B cell (primary cell): ENCODE data around the gene ANKRD13D. TPM values are rescaled to one million over a fixed set of nuclear protein-coding genes. Genes with fewer than 3 reads are reported as not detected.
A peak's percentile ranks its signal among the peaks of the same experiment; 100 is the strongest.

Experiments used
- ATAC-seq: fragments of 200-7000 bp; cut with Tn5 transposase; one replicate; pipeline ENCODE4 v1.10.0; 2021; ENCODE audit warnings: low read depth, mild to moderate bottlenecking, moderate number of reproducible peaks, moderate library complexity
- CTCF ChIA-PET: fragments of 350-600 bp; sonication (Branson Sonifier 250); formaldehyde crosslinking; loops from one replicate; lab custom pipeline; 2021; ENCODE audit warnings: antibody characterized with exemption, inconsistent platforms; lab: Charles Lee
- POLR2A ChIA-PET: fragments of 350-600 bp; sonication (Branson Sonifier 250); formaldehyde crosslinking; loops from one replicate; lab custom pipeline; 2021; ENCODE audit warnings: antibody characterized with exemption; lab: Charles Lee
- DNase-seq: peaks from one replicate; pipeline ENCODE4 v3.0.0; 2013
- H2AFZ ChIP-seq: 2 replicates; pipeline ENCODE4 v1.6.1; 2012; ENCODE audit warnings: mild to moderate bottlenecking, low read depth, low read length; ENCODE audit not compliant: insufficient read depth, poor library complexity, severe bottlenecking
- H3K27ac ChIP-seq, 2 donors: 1 replicate in 1 of 2; 2 replicates in 1 of 2; pipeline ENCODE4 v1.5.1; 2012 to 2013; ENCODE audit warnings: low read length in 2 of 2, mild to moderate bottlenecking in 2 of 2, moderate library complexity in 1 of 2
- H3K27me3 ChIP-seq, 4 experiments: fragments of 200-600 bp in 1 of 4; sonication (generic) in 1 of 4; replicated peaks in 1 of 4; 1 replicate in 2 of 4; 2 replicates in 2 of 4; pipeline versions ENCODE4 v1.6.1 to v1.7.0; 2013 to 2016; ENCODE audit warnings: low read length in 3 of 4, mild to moderate bottlenecking in 2 of 4, mixed read lengths in 1 of 4, moderate library complexity in 1 of 4; ENCODE audit not compliant: insufficient read depth in 4 of 4, control insufficient read depth in 3 of 4; ENCODE audit errors: control extremely low read depth in 1 of 4
- H3K36me3 ChIP-seq, 2 experiments: replicated peaks in 1 of 2; 1 replicate in 1 of 2; 2 replicates in 1 of 2; pipeline versions ENCODE4 v1.6.1 to v1.7.1; 2013; ENCODE audit warnings: low read length in 1 of 2; ENCODE audit not compliant: insufficient read depth in 2 of 2, control insufficient read depth in 1 of 2; ENCODE audit errors: control extremely low read depth in 1 of 2, extremely low read depth in 1 of 2
- H3K4me1 ChIP-seq, 2 donors: fragments of 200-600 bp in 1 of 2; sonication (generic) in 1 of 2; 1 replicate in 1 of 2; 2 replicates in 1 of 2; pipeline versions ENCODE4 v1.5.1 to v1.6.1; 2013 to 2017; ENCODE audit warnings: low read length in 2 of 2; ENCODE audit not compliant: control insufficient read depth in 2 of 2, insufficient read depth in 2 of 2
- H3K4me2 ChIP-seq: replicated peaks from 2 replicates; pipeline ENCODE3; 2012; ENCODE audit warnings: mild to moderate bottlenecking, low read depth, low read length; ENCODE audit not compliant: poor library complexity, severe bottlenecking
- H3K4me3 ChIP-seq, 5 experiments: fragments of 200-600 bp in 1 of 5; sonication (generic) in 1 of 5; 1 replicate in 3 of 5; 2 replicates in 2 of 5; pipeline versions ENCODE4 v1.5.1 to v1.7.0; 2011 to 2016; ENCODE audit warnings: low read length in 4 of 5, mild to moderate bottlenecking in 4 of 5, low read depth in 2 of 5, control low read depth in 1 of 5, moderate library complexity in 1 of 5; ENCODE audit not compliant: insufficient read depth in 1 of 5; ENCODE audit errors: control extremely low read depth in 1 of 5, extremely low read depth in 1 of 5
- H3K79me2 ChIP-seq: fragments of 200-600 bp; sonication (generic); one replicate; pipeline ENCODE4 v1.6.0; 2016; ENCODE audit warnings: low read length; ENCODE audit not compliant: control insufficient read depth, insufficient read depth
- H3K9ac ChIP-seq: fragments of 200-600 bp; sonication (generic); 2 replicates; pipeline ENCODE4 v1.6.1; 2017; ENCODE audit warnings: mild to moderate bottlenecking, low read length, moderate library complexity
- H3K9me3 ChIP-seq, 3 donors: one replicate each; pipeline versions ENCODE4 v1.6.1 to v1.7.1; 2013; ENCODE audit warnings: low read length in 2 of 3; ENCODE audit not compliant: control insufficient read depth in 2 of 3, insufficient read depth in 1 of 3; ENCODE audit errors: control extremely low read depth in 1 of 3
- H4K20me1 ChIP-seq: 2 replicates; pipeline ENCODE4 v1.6.0; 2012; ENCODE audit warnings: mild to moderate bottlenecking, low read length; ENCODE audit not compliant: insufficient read depth, control insufficient read depth, poor library complexity, severe bottlenecking
- H3K27ac Mint-ChIP-seq: one replicate; pipeline ENCODE4 v1.8.0; 2021; ENCODE audit warnings: mixed read lengths
- H3K27me3 Mint-ChIP-seq: one replicate; pipeline ENCODE4 v1.8.0; 2021; ENCODE audit warnings: mixed read lengths
- H3K4me1 Mint-ChIP-seq: one replicate; pipeline ENCODE4 v1.8.0; 2021; ENCODE audit warnings: mixed read lengths
- H3K4me3 Mint-ChIP-seq: one replicate; pipeline ENCODE4 v1.8.0; 2021; ENCODE audit warnings: mixed read lengths
- H3K9me3 Mint-ChIP-seq: one replicate; pipeline ENCODE4 v1.8.0; 2022; ENCODE audit warnings: mixed read lengths; ENCODE audit not compliant: insufficient read depth
- EZH2 ChIP-seq: IDR thresholded peaks from 2 replicates; pipeline ENCODE4 v1.6.1; 2012; ENCODE audit warnings: borderline replicate concordance, low read depth, mild to moderate bottlenecking, moderate library complexity, low read length; ENCODE audit not compliant: insufficient read depth, poor library complexity, severe bottlenecking
- WGBS: methylation state at CpG from one replicate; pipeline ENCODE4 v1.1.5; 2013; ENCODE audit warnings: missing lambda C conversion rate; ENCODE audit not compliant: insufficient coverage; 5-methylcytosine and 5-hydroxymethylcytosine counted together
- intact Hi-C: fragments of 100-400 bp; cut with micrococcal nuclease; formaldehyde crosslinking; loops from one replicate; pipeline ENCODE4 v1.10.0; 2022
- polyA plus RNA-seq: library from polyadenylated mRNA; depleted of rRNA; stranded (reverse); fragments of >200 nt; gene quantifications from 2 replicates; pipeline ENCODE4 v1.2.3, GENCODE V29; 2012
- total RNA-seq, 2 donors: library from RNA; stranded (reverse); fragments of 120-200 nt in 1 of 2; gene quantifications; 1 replicate in 1 of 2; 2 replicates in 1 of 2; pipeline versions ENCODE4 v1.2.3 to v1.2.4, GENCODE V29; 2013 to 2022
- TF ChIP-seq, protein P1 (sequence below): fragments of 200-600 bp; IDR thresholded peaks from one replicate; pipeline ENCODE4 v1.8.0; 2022; ENCODE audit warnings: antibody characterized with exemption, mild to moderate bottlenecking

The ANKRD13D gene
- total and polyA plus RNA-seq, 2 donors (not counting 1 experiment from before 2014, with no cell fraction given) = 189 to 252 TPM

DNA sequence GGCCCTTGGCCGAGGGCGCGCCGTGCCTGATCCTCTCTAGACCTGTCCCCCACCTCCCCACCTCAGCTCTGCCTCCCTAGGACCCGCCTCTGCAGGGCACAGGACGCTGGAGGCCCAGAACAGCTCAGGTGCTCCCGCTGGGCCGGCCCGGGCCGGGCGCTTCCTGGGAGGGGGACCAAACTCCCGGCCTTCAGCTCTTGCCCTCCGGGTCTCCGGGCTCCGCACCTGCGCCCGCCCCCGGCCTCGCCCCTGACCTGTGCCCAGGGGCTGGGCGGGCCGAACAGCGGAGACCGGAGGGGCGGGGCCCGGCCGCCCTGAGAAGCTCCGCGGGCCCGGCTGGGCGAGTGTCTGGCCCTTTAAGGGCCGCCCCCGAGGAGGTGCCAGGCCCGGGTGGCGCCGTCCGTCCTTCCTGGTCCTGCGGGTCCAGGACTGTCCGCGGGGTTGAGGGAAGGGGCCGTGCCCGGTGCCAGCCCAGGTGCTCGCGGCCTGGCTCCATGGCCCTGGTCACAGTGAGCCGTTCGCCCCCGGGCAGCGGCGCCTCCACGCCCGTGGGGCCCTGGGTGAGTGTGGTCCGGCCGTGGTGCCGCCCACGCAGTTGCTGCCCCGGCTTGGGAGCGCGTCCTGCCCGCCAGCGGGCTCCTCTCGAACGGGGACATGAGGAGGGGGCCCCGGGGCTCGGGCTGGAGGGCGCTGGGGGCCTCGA is 14.2 kb downstream of the ANKRD13D start, which contains the start of gene SSH3:
Gene SSH3 (plus strand): TSS at position 399 of the 703 bp plus-strand sequence. CDS start 96 bp downstream, at position 495.
- no peaks in the 10 kb centered on the region for H3K9me3 Mint-ChIP-seq
- ATAC-seq (peak; percentile 88), DNase-seq (no peak)
- no peak within 1 kb of the TSS for H3K27ac Mint-ChIP-seq
- whole genome bisulfite sequencing = 44% methylated on average over 65 of the region's 65 CpGs
- TF ChIP-seq, protein P1, sequence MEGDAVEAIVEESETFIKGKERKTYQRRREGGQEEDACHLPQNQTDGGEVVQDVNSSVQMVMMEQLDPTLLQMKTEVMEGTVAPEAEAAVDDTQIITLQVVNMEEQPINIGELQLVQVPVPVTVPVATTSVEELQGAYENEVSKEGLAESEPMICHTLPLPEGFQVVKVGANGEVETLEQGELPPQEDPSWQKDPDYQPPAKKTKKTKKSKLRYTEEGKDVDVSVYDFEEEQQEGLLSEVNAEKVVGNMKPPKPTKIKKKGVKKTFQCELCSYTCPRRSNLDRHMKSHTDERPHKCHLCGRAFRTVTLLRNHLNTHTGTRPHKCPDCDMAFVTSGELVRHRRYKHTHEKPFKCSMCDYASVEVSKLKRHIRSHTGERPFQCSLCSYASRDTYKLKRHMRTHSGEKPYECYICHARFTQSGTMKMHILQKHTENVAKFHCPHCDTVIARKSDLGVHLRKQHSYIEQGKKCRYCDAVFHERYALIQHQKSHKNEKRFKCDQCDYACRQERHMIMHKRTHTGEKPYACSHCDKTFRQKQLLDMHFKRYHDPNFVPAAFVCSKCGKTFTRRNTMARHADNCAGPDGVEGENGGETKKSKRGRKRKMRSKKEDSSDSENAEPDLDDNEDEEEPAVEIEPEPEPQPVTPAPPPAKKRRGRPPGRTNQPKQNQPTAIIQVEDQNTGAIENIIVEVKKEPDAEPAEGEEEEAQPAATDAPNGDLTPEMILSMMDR = no peak
- Histone ChIP-seq H4K20me1 (peaks cover 43% of the 10 kb centered on the region), H3K27me3 (no peaks in the 10 kb centered on the region), H3K79me2 (peaks cover 18% of the 10 kb centered on the region), H3K36me3 (peaks cover 5 to 44% of the 10 kb centered on the region in 2 experiments), H3K4me1 (peaks cover 3 to 4% of the 10 kb centered on the region in 2 donors), H3K9me3 (no peaks in the 10 kb centered on the region), H3K27ac (no peak within 1 kb of the TSS), H2AFZ (peak within 1 kb of the TSS; percentile 49), H3K4me2 (peak within 1 kb of the TSS; percentile 75), H3K4me3 (peak within 1 kb of the TSS in 3 of 5 experiments; percentile 38 to 56 (median 44)), H3K9ac (peak within 1 kb of the TSS; percentile 45)
- ChIA-PET POLR2A (interaction anchor here (0.5 to 2.2 kb wide), 5 partner anchors 10 to 754 kb away, joined by 3 to 10 read pairs (median 5); partner anchors contain the start of genes ANKRD13D and CLCF1), CTCF (interaction anchor here (1.1 to 2.6 kb wide), 3 partner anchors 14 to 41 kb away, joined by 4 to 8 read pairs (median 4); no protein-coding TSS in a partner anchor)
- H3K4me3 Mint-ChIP-seq = peak within 1 kb of the TSS; percentile 37
- intact Hi-C loops = no loop called here
- peaks cover 3% of the 10 kb centered on the region for H3K4me1 Mint-ChIP-seq
- no peaks in the 10 kb centered on the region for H3K27me3 Mint-ChIP-seq

DNA sequence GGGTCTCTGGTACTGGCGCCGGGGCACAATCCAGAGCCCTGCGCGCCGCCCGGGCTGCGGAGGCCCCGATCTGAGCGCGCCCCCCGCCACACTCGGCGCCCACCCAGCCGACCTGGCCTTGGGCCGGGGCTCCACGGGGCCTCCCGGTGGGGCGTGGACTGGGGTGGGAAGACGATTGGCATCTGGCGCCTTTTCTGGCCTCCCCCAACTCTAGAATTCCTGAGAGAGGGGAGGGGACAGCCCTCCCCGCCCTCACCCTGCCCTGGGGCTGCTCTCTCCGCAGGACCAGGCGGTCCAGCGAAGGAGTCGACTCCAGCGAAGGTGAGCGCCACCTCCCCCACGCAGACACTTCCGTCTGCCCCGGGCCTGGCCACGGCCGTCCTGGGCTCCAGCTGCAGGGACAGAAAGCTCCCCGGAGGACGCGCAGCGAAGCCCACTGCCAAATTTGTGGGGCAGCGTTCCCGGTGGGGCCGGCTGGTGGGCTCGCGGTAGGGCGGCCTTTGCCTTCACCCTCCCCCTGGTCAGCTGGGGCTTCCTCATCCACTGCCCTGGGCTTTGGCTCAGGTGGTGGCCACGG is 14.8 kb downstream of the ANKRD13D start:
- no peaks in the 10 kb centered on the region for H3K9me3 Mint-ChIP-seq
- peaks cover 43% of the 10 kb centered on the region for H4K20me1 ChIP-seq
- H3K27me3 ChIP-seq = no peaks in the 10 kb centered on the region
- peak overlapping the region; percentile 37 for H3K4me3 Mint-ChIP-seq
- intact Hi-C loops = no loop called here
- no peaks in the 10 kb centered on the region for H3K9me3 ChIP-seq
- ATAC-seq (no peak), DNase-seq (no peak)
- TF ChIP-seq, protein P1 = no peak
- TF ChIP-seq EZH2 = no peak
- ChIA-PET POLR2A (interaction anchor here (0.5 to 2.2 kb wide), 4 partner anchors 15 to 755 kb away, joined by 3 to 10 read pairs (median 4); partner anchors contain the start of genes ANKRD13D and POLD4), CTCF (interaction anchor here (2.6 kb wide), 1 partner anchor 13 kb away, joined by 8 read pairs; no protein-coding TSS in a partner anchor)
- H3K9ac ChIP-seq = peak overlapping the region; percentile 45
- H2AFZ ChIP-seq = peak overlapping the region; percentile 49
- peaks cover 3 to 4% of the 10 kb centered on the region in 2 donors for H3K4me1 ChIP-seq
- peak overlapping the region in 3 of 5 experiments; percentile 38 to 56 (median 44) for H3K4me3 ChIP-seq
- H3K27ac ChIP-seq = no peak overlapping the region
- peaks cover 2% of the 10 kb centered on the region for H3K4me1 Mint-ChIP-seq
- peaks cover 12% of the 10 kb centered on the region for H3K79me2 ChIP-seq
- 63% methylated on average over 41 of the region's 43 CpGs for WGBS
- no peaks in the 10 kb centered on the region for H3K27me3 Mint-ChIP-seq
- H3K36me3 ChIP-seq = peaks cover 4 to 38% of the 10 kb centered on the region in 2 experiments
- H3K4me2 ChIP-seq = peak overlapping the region; percentile 75
- H3K27ac Mint-ChIP-seq = no peak overlapping the region
